T-helper 2 cell (primary cell): ENCODE measurements around the gene HOXC11.

Experiments
- DNase-seq, 5 experiments: peaks; one replicate each; pipeline versions ENCODE4 v3.0.0 to v3.0.0-alpha.2; 2012 to 2022

Gene HOXC11

DNA sequence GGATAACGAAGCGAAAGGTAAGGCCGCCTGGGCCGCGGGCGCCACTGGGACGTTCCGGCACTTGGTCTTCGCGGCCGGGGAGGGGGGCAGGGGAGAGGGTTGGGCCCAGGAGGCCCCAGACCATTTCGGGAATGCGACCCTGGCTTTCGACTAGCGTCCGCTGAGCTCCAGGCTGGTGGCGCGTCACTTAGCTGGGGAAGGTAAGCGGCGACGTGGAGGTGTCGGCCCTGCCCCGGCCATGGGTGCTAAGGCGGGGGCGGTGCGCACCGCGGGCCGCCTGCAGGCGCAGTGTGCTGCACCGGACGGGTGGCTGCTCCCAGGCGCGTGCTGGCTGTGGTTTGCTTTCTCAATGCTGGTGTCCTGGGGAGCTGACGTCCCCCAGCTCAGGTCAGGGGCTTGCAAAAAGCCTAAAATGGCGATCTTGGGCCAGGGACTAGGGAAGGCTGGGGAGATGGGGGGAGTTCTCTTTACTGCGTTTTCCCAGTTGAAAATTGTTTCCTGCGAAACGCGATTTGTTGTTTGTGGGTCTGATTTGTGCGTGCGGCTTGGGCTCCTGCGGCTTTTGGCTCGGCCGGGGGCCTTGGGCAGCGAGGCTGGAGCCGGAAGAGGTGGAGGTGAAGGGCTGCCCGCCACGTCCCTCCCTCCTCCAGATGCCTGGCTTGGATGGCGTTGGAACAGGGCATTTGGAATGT is 13.2 kb downstream of the HOXC11 start:
- DNase-seq, result peak in 1 of 5 experiments; percentile 48

DNA sequence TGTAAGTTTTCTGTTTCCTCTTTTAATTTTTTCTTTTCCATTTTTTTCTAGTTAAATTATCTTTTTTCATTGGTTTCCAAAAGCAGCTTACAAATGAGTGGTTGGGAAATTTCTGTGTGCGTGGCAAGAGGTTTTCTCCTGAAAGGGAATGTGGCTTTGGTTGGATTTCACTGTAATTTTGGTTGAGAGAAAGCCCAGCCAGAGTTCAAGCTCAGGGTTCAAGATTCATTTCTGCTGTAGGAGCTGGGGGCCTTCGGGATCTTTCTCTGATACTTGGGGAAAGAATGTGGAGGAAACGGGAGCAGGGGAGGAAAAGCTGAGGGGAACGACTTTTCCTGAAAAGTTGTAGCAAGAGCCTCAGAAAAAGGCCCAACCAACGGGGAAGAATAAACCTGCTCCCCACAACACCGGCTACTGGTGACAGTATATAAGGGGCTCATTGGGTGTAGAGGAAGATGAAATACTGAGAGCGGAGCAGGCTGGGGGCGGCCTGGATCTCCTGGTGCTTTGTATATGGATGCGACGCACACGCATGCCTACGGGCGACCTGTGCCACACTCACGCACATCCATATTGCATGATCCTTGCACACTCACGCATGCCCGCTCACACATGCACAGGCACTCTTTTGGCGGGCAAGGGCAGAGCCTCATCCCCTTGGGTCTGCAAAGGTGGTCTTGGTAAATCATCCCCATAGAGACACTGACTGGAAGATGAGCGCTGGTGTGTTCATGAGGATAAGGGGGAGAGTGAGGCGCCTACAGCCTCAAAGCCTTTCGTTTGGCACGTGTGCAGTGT is 14.0 kb downstream of the HOXC11 start:
- DNase-seq, result no peak

DNA sequence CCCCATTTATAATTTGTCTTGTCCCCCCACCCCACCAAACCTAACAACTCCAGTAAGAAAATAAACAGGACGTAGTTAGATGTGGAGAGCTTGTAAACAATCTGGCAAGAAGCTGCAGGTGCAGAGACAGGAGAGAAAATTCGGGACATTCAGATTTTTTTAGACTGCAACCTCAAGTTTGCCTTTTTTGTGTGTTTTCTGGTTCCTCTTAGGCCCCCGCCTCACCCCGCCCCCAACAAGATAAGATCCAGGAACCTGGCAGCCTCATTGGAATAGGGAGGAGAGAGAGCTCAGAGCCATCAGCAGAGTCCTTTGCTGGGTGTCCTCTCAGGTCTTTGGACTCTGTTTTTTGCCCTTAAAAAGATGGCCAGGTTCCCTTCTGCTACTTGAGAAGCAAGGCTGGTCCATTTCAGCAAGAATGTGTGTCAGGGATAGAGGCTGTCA is 14.9 kb downstream of the HOXC11 start:
- DNase-seq, result no peak

DNA sequence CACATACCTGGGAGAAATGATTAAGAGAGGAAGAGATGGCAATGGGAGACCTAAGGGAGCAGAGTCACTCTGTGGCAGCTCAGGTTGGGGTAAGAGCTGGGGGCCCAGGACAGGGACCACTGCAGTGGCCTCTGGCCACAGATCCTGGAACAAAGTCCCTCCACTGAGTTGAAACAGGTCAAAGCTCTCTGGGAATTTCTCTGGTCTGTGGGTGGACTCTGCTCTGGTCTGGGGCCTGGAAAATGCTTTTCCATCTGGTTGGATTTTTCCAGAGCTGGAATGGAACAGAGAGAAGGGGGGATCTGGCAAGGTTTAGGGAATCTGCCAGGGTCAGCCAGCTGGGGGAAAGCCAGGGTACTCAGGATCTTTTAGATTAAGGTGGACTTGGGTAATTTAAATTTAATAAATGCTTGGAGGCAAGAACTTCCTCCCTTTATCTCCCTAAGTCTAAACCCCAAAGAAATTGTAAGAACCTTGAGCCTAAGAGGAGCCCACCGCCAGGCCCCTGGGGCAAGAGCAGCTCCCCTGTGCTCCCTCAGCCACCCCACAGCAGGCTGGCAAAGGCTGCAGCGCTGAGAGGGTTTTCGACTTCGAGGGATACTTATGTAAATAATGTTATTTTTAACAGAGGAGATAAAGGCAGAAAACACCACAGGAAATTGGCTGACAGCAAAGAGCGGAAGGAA is 15.8 kb downstream of the HOXC11 start:
- no peak for DNase-seq

DNA sequence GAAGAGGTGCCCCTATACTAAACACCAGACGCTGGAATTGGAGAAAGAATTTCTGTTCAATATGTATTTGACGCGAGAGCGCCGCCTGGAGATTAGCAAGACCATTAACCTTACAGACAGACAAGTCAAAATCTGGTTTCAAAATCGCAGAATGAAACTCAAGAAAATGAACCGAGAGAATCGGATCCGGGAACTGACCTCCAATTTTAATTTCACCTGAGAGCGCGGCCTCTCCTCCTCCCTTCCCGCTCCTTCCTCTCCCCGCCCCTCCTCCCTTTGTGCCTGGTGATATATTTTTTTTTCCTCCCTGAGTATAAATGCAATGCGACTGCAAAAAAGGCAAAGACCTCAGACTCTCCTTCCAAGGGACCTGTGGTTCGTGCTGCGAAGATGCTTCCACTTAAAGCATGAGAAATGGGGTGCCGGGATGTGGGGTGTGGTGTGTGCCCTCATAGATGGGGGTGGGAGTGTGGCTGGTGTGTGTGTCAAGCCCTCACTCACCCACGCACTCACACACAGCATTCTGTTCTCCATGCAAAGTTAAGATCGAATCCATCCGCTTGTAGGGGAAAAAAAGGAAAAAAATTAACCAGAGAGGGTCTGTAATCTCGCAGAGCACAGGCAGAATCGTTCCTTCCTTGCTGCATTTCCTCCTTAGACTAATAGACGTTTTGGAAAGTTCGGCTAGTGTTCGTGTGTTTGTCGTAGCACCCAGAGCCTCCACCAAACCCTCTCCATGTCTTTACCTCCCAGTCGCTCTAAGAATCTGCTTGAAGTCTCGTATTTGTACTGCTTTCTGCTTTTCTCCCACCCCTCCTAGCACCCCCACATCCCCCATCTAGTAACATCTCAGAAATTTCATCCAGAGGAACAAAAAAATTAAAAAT is 16.5 kb downstream of the HOXC11 start:
- DNase-seq, result peak in 2 of 5 experiments; percentile 22 to 63

DNA sequence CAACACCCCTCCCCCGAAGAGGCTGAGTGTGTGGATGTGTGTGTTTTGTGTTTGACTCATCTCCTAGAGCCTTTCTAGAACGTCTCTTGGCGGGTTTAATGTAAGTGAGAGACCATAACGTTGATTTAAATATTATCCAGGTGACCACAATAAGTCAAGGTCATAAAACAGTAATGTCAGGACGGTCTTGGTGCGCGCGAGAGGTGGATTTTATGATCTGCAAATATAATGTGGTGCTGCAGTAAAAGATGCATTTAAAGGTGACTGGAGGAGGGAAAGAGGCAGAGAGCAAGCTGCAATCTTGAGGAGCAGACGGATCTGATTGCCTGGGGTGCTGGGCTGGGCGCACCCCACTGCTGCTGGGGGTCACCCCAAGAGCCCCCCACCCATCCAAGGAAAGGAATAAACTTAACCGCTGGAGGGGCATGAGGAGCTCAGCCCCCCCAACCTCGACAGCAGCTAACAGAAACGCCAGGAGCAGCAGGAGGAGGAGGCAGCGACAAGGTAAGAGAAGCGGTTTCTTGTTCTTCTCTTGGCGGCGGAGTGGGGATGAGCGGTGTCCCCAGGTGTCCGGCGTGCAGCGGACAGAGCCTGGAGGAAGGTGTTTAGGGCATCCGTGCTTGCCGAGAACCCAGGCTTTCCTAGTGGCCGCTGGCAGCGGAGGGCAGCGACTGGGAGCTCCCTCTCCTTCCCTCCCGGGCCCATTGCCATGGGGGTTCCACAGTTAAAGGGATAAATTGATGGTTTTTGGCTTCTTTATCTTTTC is 17.6 kb downstream of the HOXC11 start:
- no peak for DNase-seq

DNA sequence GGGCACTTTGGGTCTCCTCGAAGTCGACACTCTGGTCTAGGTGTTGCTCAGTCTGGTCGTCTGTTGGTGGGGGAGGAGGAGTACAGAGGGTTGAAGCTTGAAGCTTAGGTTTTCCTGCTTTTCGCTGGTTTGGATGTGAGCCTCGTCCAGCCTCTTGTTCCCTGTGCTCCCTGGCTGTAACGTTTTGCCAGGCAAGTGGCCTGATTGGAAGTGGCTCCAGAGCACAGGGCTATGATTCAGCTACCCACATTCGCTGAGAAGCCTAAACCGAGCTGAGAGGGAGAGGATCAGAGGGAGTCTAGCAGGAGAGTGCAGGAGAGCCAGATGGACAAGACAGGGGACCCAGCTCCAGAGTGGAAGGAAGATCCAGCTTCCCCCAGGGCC is 18.1 kb downstream of the HOXC11 start:
- no peak for DNase-seq

DNA sequence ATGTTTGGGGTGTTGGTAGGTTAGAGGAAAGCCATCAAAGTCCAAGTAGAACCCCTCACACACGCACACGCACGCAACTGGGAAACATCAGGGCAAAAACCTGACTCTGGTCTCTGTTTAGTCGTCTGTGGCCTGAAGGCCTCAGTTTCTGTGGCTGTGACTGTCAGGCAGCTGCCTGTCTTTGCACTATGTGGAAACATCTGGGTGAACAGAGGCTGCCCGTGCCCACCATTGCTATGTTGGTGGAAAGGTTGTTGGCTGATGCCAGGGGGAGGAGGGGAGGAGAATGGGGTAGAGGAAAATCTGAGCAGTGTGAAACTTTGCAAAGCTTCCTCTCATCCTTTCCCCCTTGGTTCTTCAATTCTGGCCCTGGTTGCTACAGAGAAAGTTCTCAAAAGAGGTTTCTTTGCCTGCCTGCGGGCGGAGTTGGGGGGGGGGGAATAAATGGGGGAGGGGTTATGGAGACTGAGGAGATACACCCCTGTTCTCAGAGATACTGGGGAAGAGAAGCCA is 19.5 kb downstream of the HOXC11 start:
- DNase-seq, result no peak

DNA sequence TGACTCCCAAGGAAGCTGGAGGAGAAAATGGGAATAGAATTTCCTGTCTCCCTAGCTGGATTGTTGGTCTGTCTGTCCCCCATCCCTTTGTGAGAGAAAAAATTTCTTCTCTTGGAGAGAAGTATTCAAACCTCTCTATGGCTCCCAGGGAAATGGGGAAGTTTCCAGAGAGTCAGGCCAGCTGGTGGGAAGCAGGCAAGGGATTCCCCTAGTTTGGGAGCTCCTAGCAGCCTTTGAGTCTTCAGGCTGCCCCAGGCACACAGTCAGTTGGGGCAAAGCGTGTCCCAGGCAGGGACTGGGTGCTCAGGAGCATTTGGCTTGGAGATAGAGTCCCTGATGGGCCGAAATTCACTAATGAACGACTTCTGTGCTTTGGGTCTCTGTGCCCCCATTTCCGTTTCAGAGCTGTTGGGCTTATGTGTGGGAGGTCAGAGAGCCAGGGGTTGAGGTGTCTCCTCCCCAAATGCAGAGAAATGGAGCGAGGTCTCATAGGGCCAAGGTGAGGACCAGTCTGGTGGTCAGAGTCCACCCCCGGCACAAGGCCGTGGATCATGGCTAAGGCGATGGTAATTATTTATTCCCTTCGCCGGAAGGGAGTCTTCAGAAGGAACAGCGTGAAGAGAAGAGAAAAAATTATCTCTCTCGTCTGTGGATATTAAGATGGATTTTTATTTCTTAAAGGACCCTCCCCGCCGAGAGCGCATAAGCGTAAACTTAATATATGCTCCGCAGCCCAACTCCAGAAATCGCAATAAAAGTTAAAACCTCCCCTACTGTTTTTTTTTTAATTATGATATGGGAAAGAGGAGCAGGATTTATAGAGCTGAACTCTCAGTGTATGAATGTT is 20.5 kb downstream of the HOXC11 start:
- DNase-seq, result no peak

DNA sequence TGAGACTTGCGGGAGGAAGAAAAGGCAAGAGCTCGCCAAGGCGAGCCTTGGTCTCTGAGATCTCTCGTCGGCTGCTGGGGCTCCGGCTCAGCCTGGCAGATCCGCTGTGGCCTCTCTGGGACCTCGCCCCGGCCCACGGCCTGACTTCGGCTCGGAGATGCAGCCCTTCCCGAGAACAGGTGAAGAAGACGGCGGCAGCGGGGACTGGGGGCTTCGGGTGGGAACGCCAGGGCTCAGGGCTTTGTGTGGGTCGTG is 21.0 kb downstream of the HOXC11 start:
- no peak for DNase-seq

DNA sequence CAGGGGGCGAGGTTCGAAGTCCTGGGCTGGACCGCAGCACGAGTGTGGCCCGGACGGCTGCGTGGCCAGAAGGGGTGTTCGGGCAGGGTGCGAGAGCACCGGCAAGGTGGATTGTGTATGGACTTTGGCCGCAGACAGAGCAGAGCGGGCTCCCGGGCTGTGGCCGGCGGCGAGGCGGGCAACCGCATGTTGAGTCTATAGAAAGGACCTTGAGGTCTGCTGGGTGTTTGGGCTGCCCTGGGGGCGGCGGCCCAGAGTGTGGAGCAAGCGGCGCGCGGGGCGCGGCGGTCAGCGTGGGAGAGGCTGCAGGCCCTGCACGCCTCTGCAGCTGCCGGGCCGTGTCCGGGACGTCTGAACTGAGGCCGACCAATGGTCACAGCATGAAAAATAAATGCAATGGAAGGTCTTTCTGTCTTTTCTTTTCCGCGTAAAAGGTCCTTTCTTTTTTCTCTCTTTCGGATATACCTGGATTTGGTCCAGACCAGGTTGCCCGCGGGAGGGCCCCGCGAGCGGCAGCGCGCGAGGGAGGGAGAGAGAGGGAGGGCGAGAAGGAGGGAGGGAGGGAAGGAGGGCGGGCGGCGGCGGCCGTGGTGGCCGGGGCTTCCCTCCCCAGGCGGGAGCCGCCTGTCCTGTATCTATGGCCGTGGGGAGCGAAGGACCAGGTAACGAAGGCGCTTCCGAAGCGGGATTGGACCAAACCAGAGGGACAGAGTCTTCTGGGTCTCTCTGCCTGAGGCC is 21.5 kb downstream of the HOXC11 start:
- DNase-seq, result no peak

DNA sequence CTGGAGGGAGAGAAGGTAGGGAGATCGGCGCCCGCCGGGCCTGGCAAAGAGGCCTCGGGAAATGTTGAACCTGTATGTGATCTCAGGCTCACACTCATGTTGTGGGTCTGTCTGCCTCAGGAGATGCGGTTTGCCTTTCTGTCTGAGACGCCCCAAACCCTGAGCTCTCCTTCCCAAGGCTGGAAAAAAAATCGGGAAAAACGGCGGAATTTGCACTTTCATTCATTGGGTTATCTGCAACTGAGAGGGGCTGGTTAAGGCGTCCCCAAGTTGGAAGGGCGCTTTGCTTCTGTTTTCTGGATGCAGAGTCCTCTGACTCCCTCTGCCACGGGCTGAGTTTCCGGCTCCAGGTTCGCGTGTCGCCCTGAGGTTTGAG is 22.1 kb downstream of the HOXC11 start:
- DNase-seq, result no peak

DNA sequence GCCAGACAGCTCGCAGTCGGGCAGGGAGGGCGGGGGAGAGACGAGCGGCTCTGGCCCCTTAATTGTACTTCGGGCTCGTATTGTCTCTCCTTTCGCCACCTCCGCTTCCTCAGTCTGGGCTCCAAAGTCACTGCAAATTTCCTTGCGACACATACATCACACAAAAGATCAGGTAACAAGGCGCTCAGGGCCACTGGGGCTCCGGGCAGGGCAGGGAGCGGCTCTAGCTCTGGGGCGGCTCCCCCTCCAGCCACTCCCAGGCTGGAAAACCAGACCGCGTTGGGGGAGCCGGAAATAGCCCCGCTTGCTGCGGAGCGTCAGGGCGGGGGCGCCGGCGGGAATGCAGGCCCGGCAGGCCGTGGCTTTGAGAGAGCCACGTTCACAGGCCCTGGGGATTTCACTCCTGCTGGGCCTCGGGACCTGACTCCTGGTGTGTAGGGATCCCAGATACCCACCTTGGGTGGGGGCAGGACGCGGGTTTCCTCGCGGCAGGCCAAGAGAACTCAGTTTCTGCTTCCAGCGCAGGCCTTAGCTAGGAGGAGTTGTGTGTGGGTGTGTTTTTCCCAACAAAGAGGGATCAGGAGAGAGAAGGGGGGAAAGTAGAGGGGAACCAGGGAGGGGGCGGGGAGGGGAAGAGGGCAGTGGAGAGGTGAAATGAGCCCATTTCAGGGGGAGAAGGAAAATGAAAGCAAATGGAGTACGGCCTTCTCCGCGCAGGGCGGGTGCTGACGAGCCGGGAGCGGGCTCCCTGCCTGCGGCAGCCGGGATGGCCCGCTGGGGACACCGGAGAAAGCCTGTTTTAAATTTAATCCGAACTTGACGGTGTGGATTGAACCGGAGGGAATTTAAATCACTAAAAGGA is 22.7 kb downstream of the HOXC11 start:
- no peak for DNase-seq

DNA sequence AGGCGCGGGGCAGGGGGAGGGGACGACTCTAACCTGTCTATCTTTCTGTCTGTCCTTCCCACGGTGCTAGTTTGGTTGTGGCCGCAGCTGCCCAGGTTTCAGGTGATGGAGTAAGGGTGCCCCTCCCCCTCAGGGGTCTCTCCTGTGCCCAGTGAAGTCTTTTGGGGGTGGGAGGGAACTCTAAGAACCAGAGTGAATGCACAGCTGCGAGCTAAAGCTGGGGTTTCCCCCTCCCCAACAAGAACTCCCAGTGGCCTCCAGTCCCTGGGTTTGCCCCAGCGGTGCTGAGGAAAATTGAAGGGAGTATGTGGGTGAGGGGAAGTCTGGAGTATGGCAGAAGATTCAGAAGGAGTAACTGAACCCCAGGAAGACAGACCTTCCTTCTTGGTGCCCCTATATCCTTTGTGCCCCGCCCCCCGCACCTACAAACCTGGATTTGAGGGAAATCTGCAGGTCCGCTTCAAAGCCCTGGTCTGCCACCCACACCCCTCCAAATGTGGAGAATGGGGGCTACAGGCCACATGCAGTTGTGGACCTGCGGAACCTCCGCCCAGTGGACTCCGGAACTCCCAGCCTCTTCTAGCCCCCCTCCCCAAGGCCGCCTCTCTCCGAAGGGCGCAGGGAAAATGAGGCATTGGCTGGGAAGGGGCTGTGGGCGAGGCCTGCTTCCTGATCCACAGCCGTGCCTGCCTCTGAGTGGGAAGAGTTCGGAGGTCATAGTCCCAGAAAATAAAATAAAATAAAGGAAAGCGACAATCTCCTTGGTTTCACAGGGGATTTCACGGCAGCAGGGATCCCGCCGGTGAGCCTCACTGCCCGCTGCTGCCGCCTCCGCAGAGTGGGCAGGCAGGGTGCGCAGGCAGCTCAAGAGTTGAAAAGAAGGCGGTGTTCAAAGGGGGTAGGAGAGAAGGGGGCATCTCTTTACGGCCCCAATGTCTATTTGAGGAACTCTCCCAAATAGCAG is 23.6 kb downstream of the HOXC11 start:
- DNase-seq, result no peak

DNA sequence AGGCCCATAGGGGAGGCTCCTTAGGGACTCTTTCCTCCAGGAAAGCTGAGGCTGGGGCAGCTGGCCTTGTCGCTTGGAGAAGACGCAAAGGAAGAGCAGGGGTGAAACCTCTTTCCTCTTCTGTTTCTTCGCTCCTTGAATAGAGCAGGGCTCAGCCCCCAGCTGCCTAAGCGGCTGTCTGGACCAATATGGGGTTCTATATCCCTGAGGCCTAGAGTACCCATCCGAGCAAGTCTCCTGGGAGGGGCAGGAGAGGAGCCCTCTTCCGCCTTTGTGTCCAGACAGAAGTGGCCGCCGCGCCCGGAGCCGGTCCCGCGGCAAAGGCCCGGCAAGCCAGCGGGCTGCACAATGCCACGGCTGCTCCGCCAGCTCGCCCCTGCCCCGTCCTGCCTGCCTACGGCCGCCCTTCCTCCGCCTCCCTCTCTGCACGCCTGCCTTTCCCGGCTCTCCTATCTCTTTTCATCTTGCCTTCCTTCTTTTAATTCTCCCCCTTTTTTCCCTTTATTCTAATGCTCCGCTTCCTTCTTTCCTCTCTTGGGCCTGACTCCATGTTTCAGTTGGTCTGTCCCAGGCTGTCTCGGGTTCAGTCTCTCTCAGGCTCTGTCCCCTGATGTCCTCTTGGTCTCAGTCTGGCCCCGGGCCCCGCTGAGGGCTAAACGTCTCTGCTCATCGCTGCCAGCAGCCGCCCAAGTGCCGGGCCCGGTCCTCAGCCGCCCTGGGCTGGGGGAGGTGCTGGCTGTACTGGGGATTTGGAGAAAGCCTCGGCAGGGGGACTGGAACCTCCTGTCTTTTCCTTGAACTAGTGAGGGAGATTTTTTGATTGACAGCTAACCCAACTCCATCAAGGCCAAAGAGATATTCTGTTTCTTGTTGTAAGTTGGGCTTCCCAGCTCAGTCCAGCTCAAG is 24.5 kb downstream of the HOXC11 start:
- DNase-seq, result no peak

DNA sequence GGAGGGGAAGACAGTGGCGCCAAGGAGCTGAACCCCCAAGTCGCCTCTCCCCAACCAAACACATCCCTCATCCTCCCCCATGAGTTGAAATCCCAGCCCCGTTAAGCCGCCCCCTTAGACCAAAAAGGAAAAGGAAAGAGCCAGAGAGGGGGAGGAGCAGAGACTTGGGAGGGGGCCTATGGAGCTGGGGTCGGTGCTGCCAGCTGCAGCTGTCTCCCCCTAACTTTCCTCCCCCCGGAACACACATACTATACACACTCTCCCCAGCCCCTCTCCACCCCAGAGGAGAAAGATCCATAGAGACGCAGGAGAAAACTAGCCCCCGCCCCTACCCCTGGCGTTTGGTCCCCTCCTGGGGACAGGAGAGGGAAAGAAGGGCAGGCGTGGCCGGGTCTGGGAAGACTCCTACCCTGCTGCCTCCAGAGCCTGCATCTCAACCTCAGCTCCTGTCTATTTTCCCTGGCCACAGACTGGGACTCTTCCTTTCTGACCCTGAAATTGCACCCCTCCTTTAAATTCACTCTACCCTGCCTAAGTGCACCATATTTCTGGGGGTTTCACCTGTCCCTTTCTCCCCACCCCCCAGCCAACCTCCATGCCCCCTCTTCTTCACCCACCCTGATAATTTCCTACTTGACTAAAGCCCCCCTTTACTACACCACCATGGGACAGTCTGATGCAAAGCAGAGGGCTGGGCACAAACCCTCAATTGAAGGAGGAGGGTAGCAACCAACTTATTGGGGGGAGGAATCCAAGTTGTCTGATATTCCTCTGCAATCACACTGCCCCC is 25.4 kb downstream of the HOXC11 start:
- DNase-seq, result no peak
